Natural killer cell (primary cell): ENCODE data around the gene HAUS1. TPM values are rescaled to one million over a fixed set of nuclear protein-coding genes. Genes with fewer than 3 reads are reported as not detected.
A peak's percentile ranks its signal among the peaks of the same experiment; 100 is the strongest.

Experiments
- ATAC-seq, 3 donors: fragments of 150-1000 bp in 2 of 3; fragments of 200-7000 bp in 1 of 3; cut with Tn5 transposase; 1 replicate in 1 of 3; 2 replicates in 2 of 3; pipeline ENCODE4 v1.10.0; 2021; ENCODE audit warnings: mild to moderate bottlenecking in 2 of 3, moderate library complexity in 2 of 3
- DNase-seq, 2 donors: peaks; one replicate each; pipeline versions ENCODE4 v3.0.0 to v3.0.0-alpha.2; 2013 to 2021; ENCODE audit warnings: mixed read lengths in 1 of 2
- H3K27ac ChIP-seq: one replicate; pipeline ENCODE4 v1.5.1; 2013; ENCODE audit warnings: mild to moderate bottlenecking, low read length
- H3K27me3 ChIP-seq: one replicate; pipeline ENCODE4 v1.6.1; 2013; ENCODE audit warnings: low read length; ENCODE audit not compliant: control insufficient read depth, insufficient read depth
- H3K36me3 ChIP-seq: one replicate; pipeline ENCODE4 v1.6.1; 2013; ENCODE audit warnings: low read length; ENCODE audit not compliant: control insufficient read depth, insufficient read depth
- H3K4me1 ChIP-seq: one replicate; pipeline ENCODE4 v1.6.1; 2013; ENCODE audit warnings: low read length; ENCODE audit not compliant: control insufficient read depth, insufficient read depth
- H3K4me3 ChIP-seq: one replicate; pipeline ENCODE4 v1.5.1; 2013; ENCODE audit warnings: low read length
- H3K9me3 ChIP-seq: one replicate; pipeline ENCODE4 v1.6.1; 2013; ENCODE audit warnings: low read length; ENCODE audit not compliant: control insufficient read depth, insufficient read depth
- H3K27ac Mint-ChIP-seq, 2 donors: one replicate each; pipeline ENCODE4 v1.8.0; 2022; ENCODE audit warnings: mild to moderate bottlenecking in 2 of 2, mixed read lengths in 2 of 2, moderate library complexity in 1 of 2
- H3K27me3 Mint-ChIP-seq, 2 donors: one replicate each; pipeline ENCODE4 v1.8.0; 2022; ENCODE audit warnings: low read depth in 2 of 2, mixed read lengths in 2 of 2
- H3K36me3 Mint-ChIP-seq: one replicate; pipeline ENCODE4 v1.8.0; 2022; ENCODE audit warnings: mixed read lengths
- H3K4me1 Mint-ChIP-seq, 2 donors: one replicate each; pipeline ENCODE4 v1.8.0; 2022; ENCODE audit warnings: mixed read lengths in 2 of 2
- H3K4me3 Mint-ChIP-seq: one replicate; pipeline ENCODE4 v1.8.0; 2022; ENCODE audit warnings: mild to moderate bottlenecking, moderate library complexity, mixed read lengths
- H3K9me3 Mint-ChIP-seq, 2 donors: one replicate each; pipeline ENCODE4 v1.8.0; 2022; ENCODE audit warnings: mixed read lengths in 2 of 2
- CTCF ChIP-seq: fragments of 200-600 bp; IDR thresholded peaks from one replicate; pipeline ENCODE4 v1.8.0; 2022; ENCODE audit warnings: antibody characterized with exemption
- whole genome bisulfite sequencing: methylation state at CpG from one replicate; pipeline ENCODE4 v1.1.7; 2013; ENCODE audit warnings: missing lambda C conversion rate; ENCODE audit not compliant: insufficient coverage; 5-methylcytosine and 5-hydroxymethylcytosine counted together
- intact Hi-C: fragments of 100-400 bp; cut with micrococcal nuclease; formaldehyde crosslinking; loops from one replicate; pipeline ENCODE4 v1.14.2; 2022
- total RNA-seq, 4 donors: library from RNA; stranded (reverse); fragments of 120-200 nt in 1 of 4; gene quantifications; one replicate each; pipeline versions ENCODE4 v1.2.3 to v1.2.4, GENCODE V29; 2013 to 2022

Gene HAUS1
- total RNA-seq, 3 donors from 2014 or later (not counting 1 experiment from before 2014, with no cell fraction given): 15.2 to 20.8 (median 16.3) TPM

DNA sequence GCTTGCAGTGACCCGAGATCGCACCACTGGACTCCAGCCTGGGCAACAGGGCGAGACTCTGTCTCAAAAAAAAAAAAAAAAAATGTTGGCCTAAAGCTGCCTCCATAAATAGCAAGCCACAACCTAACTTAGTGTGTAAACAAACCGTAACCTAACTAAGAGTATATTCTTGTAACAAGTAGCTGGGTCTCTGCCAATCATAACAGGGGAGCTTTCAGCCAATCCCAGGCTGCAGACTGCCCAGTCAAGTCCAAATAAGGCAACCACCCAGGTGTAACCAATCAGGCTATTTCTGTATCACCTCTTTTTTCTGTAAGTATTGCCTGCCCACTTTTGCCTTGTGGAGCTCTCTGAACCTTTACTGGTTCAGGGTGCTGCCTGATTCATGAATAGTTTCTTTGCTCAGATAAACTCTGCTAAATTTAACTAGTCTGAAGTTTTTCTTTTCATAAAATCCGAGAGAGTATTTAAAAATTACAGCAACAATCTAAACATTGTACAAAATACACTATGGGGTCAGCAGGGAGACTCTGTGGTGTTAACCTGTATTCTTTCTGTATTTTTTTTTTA, 36.7 kb upstream of the HAUS1 start:
- Histone ChIP-seq H3K4me1 (peaks cover 23% of the 10 kb centered on the region), H3K36me3 (no peaks in the 10 kb centered on the region), H3K4me3 (no peak overlapping the region), H3K27ac (no peak overlapping the region), H3K9me3 (no peaks in the 10 kb centered on the region), H3K27me3 (peaks cover 2% of the 10 kb centered on the region)
- Mint-ChIP-seq H3K9me3 (no peaks in the 10 kb centered on the region), H3K4me3 (no peak overlapping the region), H3K27ac (peak overlapping the region in 1 of 2 donors; percentile 43), H3K4me1 (peaks cover 30 to 31% of the 10 kb centered on the region in 2 donors), H3K36me3 (no peaks in the 10 kb centered on the region), H3K27me3 (no peaks in the 10 kb centered on the region)
- ATAC-seq: no peak
- intact Hi-C loops: no loop called here
- no peak for DNase-seq
- TF ChIP-seq CTCF: no peak
- WGBS: 98% methylated on average over 5 of the region's 5 CpGs

DNA sequence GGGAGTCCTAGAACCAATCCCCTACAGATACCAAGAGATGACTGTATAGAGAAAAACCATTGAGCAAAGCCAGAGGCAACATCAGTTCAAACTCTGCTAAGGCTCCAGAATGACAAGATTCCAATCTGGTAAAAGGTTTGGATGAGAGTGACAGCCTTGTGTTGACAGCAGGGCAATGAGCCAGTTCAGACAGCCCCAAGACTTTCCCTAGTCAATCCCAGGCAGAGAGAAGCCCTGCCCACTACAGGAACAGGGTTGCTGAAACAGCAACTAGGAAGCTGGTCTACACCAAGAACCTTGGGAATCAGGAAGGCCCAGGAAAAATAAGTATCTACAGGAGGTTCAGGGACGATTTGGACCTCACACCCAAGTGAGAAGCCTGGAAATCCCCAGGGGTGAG, 35.4 kb upstream of the HAUS1 start:
- peaks cover 39 to 42% of the 10 kb centered on the region in 2 donors for H3K4me1 Mint-ChIP-seq
- H3K9me3 Mint-ChIP-seq: no peaks in the 10 kb centered on the region
- no peak for DNase-seq
- 33% methylated on average over 1 of the region's 1 CpG for WGBS
- Histone ChIP-seq H3K9me3 (no peaks in the 10 kb centered on the region), H3K4me3 (no peak overlapping the region), H3K36me3 (no peaks in the 10 kb centered on the region), H3K27me3 (peaks cover 2% of the 10 kb centered on the region), H3K27ac (no peak overlapping the region), H3K4me1 (peaks cover 34% of the 10 kb centered on the region)
- H3K36me3 Mint-ChIP-seq: no peaks in the 10 kb centered on the region
- H3K4me3 Mint-ChIP-seq: peak overlapping the region; percentile 52
- intact Hi-C loops: no loop called here
- no peak for ATAC-seq
- TF ChIP-seq CTCF: no peak
- H3K27ac Mint-ChIP-seq: peak overlapping the region; percentile 61 to 71
- no peaks in the 10 kb centered on the region for H3K27me3 Mint-ChIP-seq

- Mint-ChIP-seq H3K9me3 (no peaks in the 10 kb centered on the region), H3K36me3 (no peaks in the 10 kb centered on the region), H3K4me3 (peak overlapping the region; percentile 89), H3K4me1 (peaks cover 42 to 45% of the 10 kb centered on the region in 2 donors), H3K27ac (peak overlapping the region; percentile 61 to 71), H3K27me3 (no peaks in the 10 kb centered on the region)
- TF ChIP-seq CTCF: no peak
- H3K9me3 ChIP-seq: no peaks in the 10 kb centered on the region
- no peak for ATAC-seq
- intact Hi-C loops: no loop called here
- no peak overlapping the region for H3K27ac ChIP-seq
- 84% methylated on average over 4 of the region's 4 CpGs for whole genome bisulfite sequencing
- H3K4me3 ChIP-seq: no peak overlapping the region
- peaks cover 34% of the 10 kb centered on the region for H3K4me1 ChIP-seq
- H3K27me3 ChIP-seq: peaks cover 2% of the 10 kb centered on the region
- H3K36me3 ChIP-seq: no peaks in the 10 kb centered on the region
- DNase-seq: no peak
Observed at GRCh38 chr18:46069524-46069923, 34.7 kb upstream of the HAUS1 start.

- intact Hi-C loops: loop anchor here (2.0 to 5.0 kb wide), 3 partner anchors 15 to 383 kb away; no protein-coding TSS in a partner anchor
- peaks cover 34% of the 10 kb centered on the region for H3K4me1 ChIP-seq
- H3K4me1 Mint-ChIP-seq: peaks cover 42 to 45% of the 10 kb centered on the region in 2 donors
- ATAC-seq (no peak), DNase-seq (no peak)
- H3K4me3 Mint-ChIP-seq: peak overlapping the region; percentile 89
- no peaks in the 10 kb centered on the region for H3K9me3 ChIP-seq
- H3K27me3 Mint-ChIP-seq: no peaks in the 10 kb centered on the region
- no peaks in the 10 kb centered on the region for H3K36me3 Mint-ChIP-seq
- no peaks in the 10 kb centered on the region for H3K36me3 ChIP-seq
- peak overlapping the region; percentile 61 to 71 for H3K27ac Mint-ChIP-seq
- WGBS: 79% methylated on average over 6 of the region's 6 CpGs
- H3K9me3 Mint-ChIP-seq: no peaks in the 10 kb centered on the region
- H3K27me3 ChIP-seq: peaks cover 2% of the 10 kb centered on the region
- H3K27ac ChIP-seq: no peak overlapping the region
- no peak for TF ChIP-seq CTCF
- H3K4me3 ChIP-seq: no peak overlapping the region
Observed at GRCh38 chr18:46070232-46070631, 34.0 kb upstream of the HAUS1 start.
